Measurements from ENCODE around the gene ADGRD2.

- TF ChIP-seq CTCF (conservative IDR thresholded peaks at IDR 0.05; ENCODE audit: low read depth, low read length) (no peak), EZH2 (IDR thresholded peaks at IDR 0.05; ENCODE audit: low read length, unreplicated experiment) (no peak), EZH2phosphoT487 (IDR thresholded peaks at IDR 0.05; ENCODE audit: borderline replicate concordance, low read length) (no peak)
Measured at GRCh38 chr9:124409410-124409809, 40.8 kb upstream of the ADGRD2 start.

All from PC-3 (cell line).